D721Med (cell line): Measurements from ENCODE around the gene NHERF1.

Experiments
- DNase-seq: peaks from one replicate; pipeline ENCODE4 v3.0.0; 2011; ENCODE audit warnings: low spot score; ENCODE audit not compliant: insufficient read length
- FAIRE-seq: peaks from 2 replicates; lab custom pipeline; 2011; peaks lifted over from hg19 to GRCh38; lab: Jason Lieb, UNC
- CTCF ChIP-seq: IDR thresholded peaks from 2 replicates; pipeline ENCODE4 v1.5.1; 2012; ENCODE audit warnings: mild to moderate bottlenecking, control low read depth; ENCODE audit not compliant: insufficient read depth; ENCODE audit errors: missing control alignments

The NHERF1 gene

DNA sequence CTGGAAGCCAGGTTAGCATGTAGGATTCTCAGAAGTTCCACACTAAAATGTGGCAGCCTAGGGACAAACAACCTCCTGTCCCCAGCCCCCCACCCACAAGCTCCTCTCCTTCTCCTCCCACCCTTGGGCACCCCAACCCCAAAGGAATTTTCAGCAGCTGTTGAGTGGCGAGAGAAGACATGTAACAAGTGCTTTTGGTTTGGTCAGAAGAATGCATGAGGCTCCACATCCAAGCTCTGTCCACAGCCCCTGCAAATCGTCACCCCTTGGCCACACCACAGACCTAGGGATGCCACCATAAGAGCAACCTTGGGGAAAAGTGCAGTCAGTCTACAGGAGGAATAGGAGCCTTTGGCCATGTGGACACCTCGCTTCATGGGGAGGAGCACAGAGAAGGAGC, 23.3 kb upstream of the NHERF1 start:
- FAIRE-seq (no peak), DNase-seq (no peak)
- no peak for TF ChIP-seq CTCF

GRCh38 chr17:74728033-74728701, 20.3 kb upstream of the NHERF1 start:
- FAIRE-seq (no peak), DNase-seq (no peak)
- no peak for TF ChIP-seq CTCF

- FAIRE-seq (no peak), DNase-seq (no peak)
These were observed 19.7 kb upstream of the NHERF1 start for GRCh38 chr17:74728702-74729075.

DNA sequence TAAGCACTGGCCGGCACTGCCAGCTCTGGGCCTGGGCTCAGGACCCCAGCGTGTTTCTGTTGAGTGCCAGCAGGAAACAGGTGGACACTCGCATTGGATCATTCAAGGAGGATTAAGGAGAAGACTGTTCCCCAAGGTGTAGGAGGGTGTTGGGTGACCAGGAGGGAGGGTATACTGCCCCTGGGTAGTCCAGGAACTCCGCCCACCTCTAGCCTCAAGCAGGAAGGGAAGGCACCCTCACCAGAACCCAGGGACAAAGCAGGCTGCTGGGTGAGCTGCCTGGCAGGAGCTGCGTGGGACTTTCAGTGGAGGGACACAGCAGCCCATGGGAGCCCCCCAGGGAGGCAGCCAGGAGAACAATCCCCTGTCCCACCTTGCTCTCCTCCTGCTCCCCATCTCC, 19.1 kb upstream of the NHERF1 start:
- no peak for DNase-seq
- TF ChIP-seq CTCF = no peak
- FAIRE-seq = no peak

More at GRCh38 chr17:74728702-74729075, 19.7 kb upstream of the NHERF1 start:
- TF ChIP-seq CTCF = no peak

GRCh38 chr17:74729866-74730265, 18.6 kb upstream of the NHERF1 start:
- DNase-seq (no peak), FAIRE-seq (no peak)
- no peak for TF ChIP-seq CTCF

DNA sequence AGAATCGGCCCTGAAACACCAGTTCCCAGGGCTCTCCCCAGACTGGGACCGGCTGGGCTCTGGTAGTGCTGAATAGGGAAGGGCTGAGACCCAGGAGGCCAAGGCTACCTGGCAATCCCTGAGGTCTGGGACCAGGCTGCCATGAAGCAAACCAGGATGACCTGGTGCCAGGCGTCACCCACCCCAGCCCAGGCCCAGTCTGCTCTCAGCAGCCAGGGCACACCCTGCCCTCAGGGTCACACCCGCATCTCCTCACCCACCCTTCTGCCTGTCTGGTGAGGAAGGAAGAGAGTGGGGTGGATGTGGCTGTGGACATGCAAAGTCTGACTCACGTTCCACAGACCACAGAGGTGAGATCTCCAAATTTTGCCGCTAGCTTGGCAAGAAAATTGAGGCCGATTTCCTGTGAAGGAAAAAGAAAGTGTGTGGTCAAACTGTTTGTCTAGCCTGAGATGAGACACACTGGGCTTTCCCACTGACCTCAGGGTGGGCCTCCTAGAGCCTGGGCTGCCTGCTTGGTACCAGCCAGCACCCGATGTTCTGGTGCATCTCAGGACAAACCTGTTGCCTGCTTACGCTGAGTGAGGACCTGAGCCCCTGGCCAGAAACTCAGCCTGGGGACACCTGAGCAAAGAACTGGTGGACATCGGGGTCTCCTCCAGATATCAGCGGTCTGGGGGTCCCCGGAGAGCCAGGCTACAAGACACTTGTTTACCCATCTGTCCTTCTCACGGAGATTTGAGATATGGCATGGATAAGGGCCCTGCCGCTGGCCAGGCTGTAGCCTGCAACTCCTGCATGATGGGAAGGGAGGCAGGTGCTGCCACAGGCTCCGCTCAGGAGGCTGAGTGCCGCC, 17.7 kb upstream of the NHERF1 start:
- DNase-seq = no peak
- no peak for TF ChIP-seq CTCF
- no peak for FAIRE-seq

DNA sequence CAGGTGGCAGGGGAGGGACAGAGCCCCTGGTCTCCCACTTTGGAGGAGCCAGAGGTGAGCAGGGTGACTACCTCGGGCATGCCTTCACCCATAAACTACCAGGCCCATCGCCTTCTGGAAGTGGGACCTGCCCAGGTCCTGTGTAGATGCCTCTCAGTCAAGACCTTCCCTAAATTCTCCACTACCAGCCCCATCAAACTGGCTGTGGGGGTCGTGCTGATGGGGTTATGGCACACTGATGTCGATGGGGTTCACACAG, 17.2 kb upstream of the NHERF1 start:
- FAIRE-seq (no peak), DNase-seq (no peak)
- TF ChIP-seq CTCF = no peak
